ENCODE measurements around the gene OARD1.

Gene OARD1

DNA sequence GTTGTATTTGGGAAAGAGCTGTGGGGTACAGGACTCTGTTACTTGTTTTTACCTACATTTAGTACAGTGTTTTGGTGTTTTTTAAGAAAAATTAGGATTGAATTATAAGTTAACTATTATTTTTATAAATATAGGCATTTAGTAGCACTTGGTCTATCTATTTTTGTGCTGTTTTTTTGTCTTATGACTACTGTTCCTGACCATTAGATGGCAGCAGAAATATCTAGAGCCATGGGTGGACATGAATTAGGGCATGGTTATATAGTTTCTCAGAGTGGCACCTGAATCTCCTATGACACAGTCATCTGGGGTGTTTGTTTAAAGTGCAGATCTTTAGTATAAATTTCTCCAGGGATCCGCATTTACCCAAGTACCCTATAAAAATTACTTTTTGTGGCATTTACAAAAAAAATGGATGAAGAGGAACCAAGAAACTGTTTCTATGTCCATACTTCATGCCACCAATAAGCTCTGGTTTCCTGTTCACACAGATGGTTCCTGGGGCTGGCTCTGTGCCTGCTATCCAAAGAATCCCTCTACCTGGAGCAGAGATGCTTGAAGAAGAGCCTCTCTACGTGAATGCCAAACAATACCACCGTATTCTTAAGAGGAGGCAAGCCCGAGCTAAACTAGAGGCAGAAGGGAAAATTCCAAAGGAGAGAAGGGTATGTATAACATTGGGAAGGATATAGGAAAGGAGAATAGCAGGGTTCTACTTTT is 20.4 kb upstream of the OARD1 start:
- H3K9ac ChIP-seq (ENCODE audit: low read depth, low read length, poor library complexity, severe bottlenecking), result no peak overlapping the region
- no peak overlapping the region for H3K4me3 ChIP-seq (ENCODE audit: low read length, poor library complexity, severe bottlenecking)
- no peaks in the 10 kb centered on the region for H3K9me2 ChIP-seq (replicated peaks; ENCODE audit: low read depth, low read length)
- H3K36me3 ChIP-seq (ENCODE audit: insufficient read depth, low read length), result peaks cover 96% of the 10 kb centered on the region
- peaks cover 4% of the 10 kb centered on the region; the same call in 1 of the 2 replicates for H3F3A ChIP-seq (ENCODE audit: low read depth)
- no peaks in the 10 kb centered on the region for H3K9me3 ChIP-seq (ENCODE audit: insufficient read depth, low read depth, low read length)
- peaks cover 15% of the 10 kb centered on the region for H4K20me1 ChIP-seq (ENCODE audit: insufficient read depth, low read length, poor library complexity, severe bottlenecking)
- no peak overlapping the region for H2AFZ ChIP-seq (ENCODE audit: low read length)
- no peaks in the 10 kb centered on the region for H3K27me3 ChIP-seq (ENCODE audit: insufficient read depth, low read length, poor library complexity, severe bottlenecking)
- H3K4me1 ChIP-seq (ENCODE audit: insufficient read depth, low read length, poor library complexity, severe bottlenecking), result no peaks in the 10 kb centered on the region
- no peak overlapping the region for H3K4me2 ChIP-seq (ENCODE audit: low read depth, low read length, poor library complexity, severe bottlenecking)
- no peak for TF ChIP-seq EZH2phosphoT487 (IDR thresholded peaks at IDR 0.05; ENCODE audit: borderline replicate concordance)
- TF ChIP-seq, protein P1, sequence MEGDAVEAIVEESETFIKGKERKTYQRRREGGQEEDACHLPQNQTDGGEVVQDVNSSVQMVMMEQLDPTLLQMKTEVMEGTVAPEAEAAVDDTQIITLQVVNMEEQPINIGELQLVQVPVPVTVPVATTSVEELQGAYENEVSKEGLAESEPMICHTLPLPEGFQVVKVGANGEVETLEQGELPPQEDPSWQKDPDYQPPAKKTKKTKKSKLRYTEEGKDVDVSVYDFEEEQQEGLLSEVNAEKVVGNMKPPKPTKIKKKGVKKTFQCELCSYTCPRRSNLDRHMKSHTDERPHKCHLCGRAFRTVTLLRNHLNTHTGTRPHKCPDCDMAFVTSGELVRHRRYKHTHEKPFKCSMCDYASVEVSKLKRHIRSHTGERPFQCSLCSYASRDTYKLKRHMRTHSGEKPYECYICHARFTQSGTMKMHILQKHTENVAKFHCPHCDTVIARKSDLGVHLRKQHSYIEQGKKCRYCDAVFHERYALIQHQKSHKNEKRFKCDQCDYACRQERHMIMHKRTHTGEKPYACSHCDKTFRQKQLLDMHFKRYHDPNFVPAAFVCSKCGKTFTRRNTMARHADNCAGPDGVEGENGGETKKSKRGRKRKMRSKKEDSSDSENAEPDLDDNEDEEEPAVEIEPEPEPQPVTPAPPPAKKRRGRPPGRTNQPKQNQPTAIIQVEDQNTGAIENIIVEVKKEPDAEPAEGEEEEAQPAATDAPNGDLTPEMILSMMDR (conservative IDR thresholded peaks at IDR 0.05; ENCODE audit: low read length), result peak; percentile 58
- H3K79me2 ChIP-seq (ENCODE audit: insufficient read depth, low read length), result peaks cover 3% of the 10 kb centered on the region; the same call in 1 of the 2 replicates

DNA sequence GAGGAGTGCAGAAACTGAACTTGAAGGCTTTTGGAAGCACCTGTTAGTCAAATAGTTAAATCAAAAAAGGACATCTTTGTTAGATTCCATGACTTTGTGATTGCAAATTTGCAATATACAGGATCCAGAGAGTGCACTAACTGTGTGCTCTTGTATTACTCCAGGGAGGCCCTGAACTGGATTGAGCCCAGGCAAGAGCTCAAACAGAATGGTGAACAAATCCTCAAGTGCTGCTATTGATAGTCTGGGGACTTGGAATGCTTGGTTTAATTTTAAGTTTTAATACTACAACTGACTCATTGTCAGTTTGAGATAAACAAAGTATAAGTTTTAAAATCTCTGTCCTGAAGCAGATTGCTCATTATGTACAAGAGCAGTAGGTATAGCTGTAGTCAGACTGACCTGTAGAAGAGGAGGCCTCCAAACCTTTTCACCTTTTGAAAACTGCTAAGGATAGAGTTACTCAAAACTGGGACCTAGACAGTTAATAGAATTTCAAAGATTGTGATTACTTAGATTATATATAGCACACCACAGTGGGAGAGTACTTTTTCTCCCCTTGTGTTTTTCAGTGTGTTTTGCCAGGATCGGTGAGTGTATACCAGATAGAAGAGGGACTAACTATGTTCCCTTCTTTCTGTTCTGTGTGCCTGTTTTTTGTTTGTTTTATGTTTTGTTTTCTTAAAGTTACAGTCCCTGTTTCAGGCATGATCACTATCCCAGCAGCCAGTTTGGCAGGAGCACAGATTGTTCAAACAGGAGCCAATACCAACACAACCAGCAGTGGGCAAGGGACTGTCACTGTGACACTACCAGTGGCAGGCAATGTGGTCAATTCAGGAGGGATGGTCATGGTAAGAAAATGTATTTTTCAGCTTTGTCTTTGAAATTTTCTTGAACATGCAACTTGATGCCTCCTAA is 18.9 kb upstream of the OARD1 start:
- Histone ChIP-seq H2AFZ (ENCODE audit: low read length) (no peak overlapping the region), H3K4me2 (ENCODE audit: low read depth, low read length, poor library complexity, severe bottlenecking) (no peak overlapping the region), H3K27me3 (ENCODE audit: insufficient read depth, low read length, poor library complexity, severe bottlenecking) (no peaks in the 10 kb centered on the region), H3K9ac (ENCODE audit: low read depth, low read length, poor library complexity, severe bottlenecking) (no peak overlapping the region), H3K9me2 (replicated peaks; ENCODE audit: low read depth, low read length) (no peaks in the 10 kb centered on the region), H3F3A (ENCODE audit: low read depth) (peaks cover 4% of the 10 kb centered on the region; the same call in 1 of the 2 replicates), H3K4me3 (ENCODE audit: low read length, poor library complexity, severe bottlenecking) (no peak overlapping the region), H3K4me1 (ENCODE audit: insufficient read depth, low read length, poor library complexity, severe bottlenecking) (no peaks in the 10 kb centered on the region), H4K20me1 (ENCODE audit: insufficient read depth, low read length, poor library complexity, severe bottlenecking) (peaks cover 18% of the 10 kb centered on the region), H3K79me2 (ENCODE audit: insufficient read depth, low read length) (peaks cover 16% of the 10 kb centered on the region), H3K36me3 (ENCODE audit: insufficient read depth, low read length) (peaks cover 95% of the 10 kb centered on the region), H3K9me3 (ENCODE audit: insufficient read depth, low read depth, low read length) (no peaks in the 10 kb centered on the region)
- TF ChIP-seq, protein P1 (conservative IDR thresholded peaks at IDR 0.05; ENCODE audit: low read length), result no peak
- no peak for TF ChIP-seq EZH2phosphoT487 (IDR thresholded peaks at IDR 0.05; ENCODE audit: borderline replicate concordance)

DNA sequence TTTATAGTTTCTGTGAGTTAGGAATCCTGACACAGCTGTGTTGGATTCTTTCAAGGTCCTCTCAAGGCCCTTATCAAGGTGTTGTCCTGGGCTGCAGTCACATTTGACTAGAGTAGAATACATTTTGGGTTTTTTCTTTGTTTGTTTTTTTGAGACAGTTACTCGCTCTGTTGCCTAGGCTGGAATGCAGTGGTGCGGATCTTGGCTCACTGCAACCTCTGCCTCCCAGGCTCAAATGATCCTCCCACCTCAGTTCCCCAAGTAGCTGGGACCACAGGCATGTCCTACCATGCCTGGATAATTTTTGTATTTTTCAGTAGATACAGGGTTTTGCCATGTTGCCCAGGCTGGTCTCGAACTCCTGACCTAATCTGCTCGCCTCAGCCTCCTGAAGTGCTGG is 16.3 kb upstream of the OARD1 start:
- H3K27me3 ChIP-seq (ENCODE audit: insufficient read depth, low read length, poor library complexity, severe bottlenecking), result no peaks in the 10 kb centered on the region
- no peak overlapping the region for H2AFZ ChIP-seq (ENCODE audit: low read length)
- H3K9ac ChIP-seq (ENCODE audit: low read depth, low read length, poor library complexity, severe bottlenecking), result no peak overlapping the region
- no peaks in the 10 kb centered on the region for H3K9me2 ChIP-seq (replicated peaks; ENCODE audit: low read depth, low read length)
- peaks cover 34% of the 10 kb centered on the region for H4K20me1 ChIP-seq (ENCODE audit: insufficient read depth, low read length, poor library complexity, severe bottlenecking)
- H3K4me1 ChIP-seq (ENCODE audit: insufficient read depth, low read length, poor library complexity, severe bottlenecking), result no peaks in the 10 kb centered on the region
- H3K9me3 ChIP-seq (ENCODE audit: insufficient read depth, low read depth, low read length), result no peaks in the 10 kb centered on the region
- no peak overlapping the region for H3K4me2 ChIP-seq (ENCODE audit: low read depth, low read length, poor library complexity, severe bottlenecking)
- peaks cover 94% of the 10 kb centered on the region for H3K36me3 ChIP-seq (ENCODE audit: insufficient read depth, low read length)
- peaks cover 4% of the 10 kb centered on the region; the same call in 1 of the 2 replicates for H3F3A ChIP-seq (ENCODE audit: low read depth)
- TF ChIP-seq EZH2phosphoT487 (IDR thresholded peaks at IDR 0.05; ENCODE audit: borderline replicate concordance), result no peak
- TF ChIP-seq, protein P1 (conservative IDR thresholded peaks at IDR 0.05; ENCODE audit: low read length), result no peak
- H3K79me2 ChIP-seq (ENCODE audit: insufficient read depth, low read length), result peaks cover 42% of the 10 kb centered on the region
- no peak overlapping the region for H3K4me3 ChIP-seq (ENCODE audit: low read length, poor library complexity, severe bottlenecking)

All from Loucy (cell line).